IMR-90 (cell line): ENCODE results near the gene NT5C. TPM values are rescaled to one million over a fixed set of nuclear protein-coding genes. Genes with fewer than 3 reads are reported as not detected.

Experiments
- ATAC-seq: fragments of 200-7000 bp; cut with Tn5 transposase; 2 replicates; pipeline ENCODE4 v1.9.1; 2020; ENCODE audit warnings: low read depth, mild to moderate bottlenecking, moderate library complexity
- BruUV-seq: library from RNA; stranded (reverse); fragments of 400-500 nt; replicated peaks from 2 replicates; lab custom pipeline; 2021; lab: Mats Ljungman, UMichigan
- CTCF ChIA-PET: fragments of 300-600 bp; formaldehyde crosslinking; extraction: SDS; loops from one replicate; lab custom pipeline; 2021; ENCODE audit warnings: antibody characterized with exemption; lab: Yijun Ruan, JAX
- POLR2A ChIA-PET: fragments of 300-600 bp; sonication (Branson Sonifier 250); formaldehyde crosslinking; loops from one replicate; lab custom pipeline; 2022; ENCODE audit warnings: antibody characterized with exemption; ENCODE audit not compliant: unreplicated experiment; lab: Charles Lee
- DNase-seq: peaks from one replicate; pipeline ENCODE4 v3.0.0; 2013
- H2AFZ ChIP-seq: replicated peaks from 2 replicates; pipeline ENCODE3; 2013; ENCODE audit warnings: low read length, mild to moderate bottlenecking; ENCODE audit not compliant: poor library complexity
- H2AK5ac ChIP-seq: 2 replicates; pipeline ENCODE4 v1.6.1; 2013; ENCODE audit warnings: low read depth, low read length, inconsistent platforms
- H2AK9ac ChIP-seq: replicated peaks from 2 replicates; pipeline ENCODE3; 2013; ENCODE audit warnings: mild to moderate bottlenecking, low read depth, low read length, moderate library complexity; ENCODE audit not compliant: poor library complexity
- H2BK120ac ChIP-seq: 2 replicates; pipeline ENCODE4 v1.6.1; 2013; ENCODE audit warnings: low read depth, low read length, inconsistent platforms
- H2BK15ac ChIP-seq: 3 replicates; pipeline ENCODE4 v1.6.1; 2013; ENCODE audit warnings: low read depth, low read length, inconsistent platforms
- H2BK20ac ChIP-seq: 2 replicates; pipeline ENCODE4 v1.6.1; 2013; ENCODE audit warnings: low read depth, mild to moderate bottlenecking, inconsistent platforms, low read length, moderate library complexity
- H2BK5ac ChIP-seq: 2 replicates; pipeline ENCODE4 v1.6.1; 2013; ENCODE audit warnings: mild to moderate bottlenecking, low read depth, low read length, inconsistent platforms; ENCODE audit not compliant: poor library complexity, severe bottlenecking
- H3K14ac ChIP-seq: replicated peaks from 2 replicates; pipeline ENCODE4 v1.6.1; 2013; ENCODE audit warnings: low read depth, low read length, inconsistent platforms
- H3K18ac ChIP-seq: 2 replicates; pipeline ENCODE4 v1.6.1; 2013; ENCODE audit warnings: low read depth, low read length, control low read depth
- H3K23ac ChIP-seq: 2 replicates; pipeline ENCODE4 v1.6.1; 2013; ENCODE audit warnings: low read depth, low read length, inconsistent platforms
- H3K27ac ChIP-seq: 2 replicates; pipeline ENCODE4 v1.5.1; 2013; ENCODE audit warnings: mild to moderate bottlenecking, control low read depth, low read length; ENCODE audit not compliant: insufficient read depth
- H3K27me3 ChIP-seq: 2 replicates; pipeline ENCODE4 v1.6.1; 2013; ENCODE audit warnings: low read length; ENCODE audit not compliant: control insufficient read depth, insufficient read depth
- H3K36me3 ChIP-seq: 2 replicates; pipeline ENCODE4 v1.6.1; 2013; ENCODE audit warnings: low read length, mixed read lengths; ENCODE audit not compliant: control insufficient read depth, insufficient read depth
- H3K4ac ChIP-seq: 2 replicates; pipeline ENCODE4 v1.6.1; 2013; ENCODE audit warnings: low read depth, low read length, inconsistent platforms
- H3K4me1 ChIP-seq: 2 replicates; pipeline ENCODE4 v1.6.1; 2013; ENCODE audit warnings: low read length, mixed read lengths; ENCODE audit not compliant: control insufficient read depth, insufficient read depth
- H3K4me2 ChIP-seq: 2 replicates; pipeline ENCODE4 v1.6.1; 2013; ENCODE audit warnings: low read depth, mild to moderate bottlenecking, control low read depth, low read length, moderate library complexity
- H3K4me3 ChIP-seq: 2 replicates; pipeline ENCODE4 v1.5.1; 2013; ENCODE audit warnings: low read depth, mild to moderate bottlenecking, control low read depth, low read length, moderate library complexity; ENCODE audit not compliant: insufficient read depth
- H3K56ac ChIP-seq: 2 replicates; pipeline ENCODE4 v1.6.1; 2013; ENCODE audit warnings: low read length, inconsistent platforms; ENCODE audit not compliant: insufficient read depth; ENCODE audit errors: extremely low read depth
- H3K79me1 ChIP-seq, 2 experiments: 2 replicates each; pipeline ENCODE4 v1.6.1; 2013; ENCODE audit warnings: low read length in 2 of 2, inconsistent platforms in 1 of 2, low read depth in 1 of 2
- H3K9ac ChIP-seq: 2 replicates; pipeline ENCODE4 v1.6.1; 2013; ENCODE audit warnings: low read depth, low read length, control low read depth
- H3K9me1 ChIP-seq: 2 replicates; pipeline ENCODE4 v1.6.1; 2013; ENCODE audit warnings: low read length, inconsistent platforms; ENCODE audit not compliant: insufficient read depth
- H3K9me3 ChIP-seq: 2 replicates; pipeline ENCODE4 v1.6.1; 2013; ENCODE audit warnings: low read length; ENCODE audit not compliant: control insufficient read depth, insufficient read depth
- H4K20me1 ChIP-seq: 2 replicates; pipeline ENCODE4 v1.6.1; 2013; ENCODE audit warnings: low read length, inconsistent platforms; ENCODE audit not compliant: insufficient read depth
- H4K5ac ChIP-seq: 2 replicates; pipeline ENCODE4 v1.6.1; 2013; ENCODE audit warnings: mild to moderate bottlenecking, low read depth, low read length, control low read depth
- H4K8ac ChIP-seq, 2 experiments: 2 replicates each; pipeline ENCODE4 v1.6.1; 2013; ENCODE audit warnings: low read depth in 2 of 2, low read length in 2 of 2, control low read depth in 1 of 2, inconsistent platforms in 1 of 2
- H4K91ac ChIP-seq: 2 replicates; pipeline ENCODE4 v1.6.1; 2013; ENCODE audit warnings: low read depth, low read length, inconsistent platforms; ENCODE audit not compliant: insufficient read depth
- BHLHE40 ChIP-seq: fragments of 150-350 bp; IDR thresholded peaks from 2 replicates; pipeline ENCODE4 v1.6.1; 2016; ENCODE audit warnings: mild to moderate bottlenecking, low read depth, low read length
- CEBPB ChIP-seq: IDR thresholded peaks from 2 replicates; pipeline ENCODE4 v1.6.1; 2012; ENCODE audit warnings: low read depth, low read length, improper control_type of control experiment
- CHD1 ChIP-seq: IDR thresholded peaks from 2 replicates; pipeline ENCODE4 v1.6.1; 2012; ENCODE audit warnings: low read depth, low read length, improper control_type of control experiment
- ELK1 ChIP-seq: fragments of 150-350 bp; IDR thresholded peaks from 2 replicates; pipeline ENCODE4 v1.6.1; 2016; ENCODE audit warnings: low read depth, mild to moderate bottlenecking, low read length, moderate library complexity, borderline replicate concordance
- FOS ChIP-seq: fragments of 150-350 bp; IDR thresholded peaks from 2 replicates; pipeline ENCODE4 v1.6.1; 2016; ENCODE audit warnings: low read depth, low read length
- MAFK ChIP-seq: IDR thresholded peaks from 2 replicates; pipeline ENCODE4 v1.6.1; 2012; ENCODE audit warnings: low read depth, low read length, improper control_type of control experiment
- MAZ ChIP-seq: IDR thresholded peaks from 2 replicates; pipeline ENCODE4 v1.6.1; 2012; ENCODE audit warnings: low read depth, mild to moderate bottlenecking, low read length, improper control_type of control experiment, moderate library complexity, borderline replicate concordance
- MXI1 ChIP-seq: IDR thresholded peaks from 2 replicates; pipeline ENCODE4 v1.6.1; 2012; ENCODE audit warnings: low read depth, mild to moderate bottlenecking, low read length, moderate library complexity, borderline replicate concordance
- NFE2L2 ChIP-seq: fragments of 150-350 bp; IDR thresholded peaks from 2 replicates; pipeline ENCODE4 v1.6.1; 2016; ENCODE audit warnings: low read depth, mild to moderate bottlenecking, low read length
- POLR2A ChIP-seq: IDR thresholded peaks from 2 replicates; pipeline ENCODE4 v1.6.1; 2012; ENCODE audit warnings: mild to moderate bottlenecking, low read depth, low read length
- RAD21 ChIP-seq: IDR thresholded peaks from 2 replicates; pipeline ENCODE4 v1.6.1; 2012; ENCODE audit warnings: low read length, improper control_type of control experiment
- RCOR1 ChIP-seq: IDR thresholded peaks from 2 replicates; pipeline ENCODE4 v1.6.1; 2012; ENCODE audit warnings: mild to moderate bottlenecking, low read length, improper control_type of control experiment; ENCODE audit not compliant: insufficient replicate concordance
- SMC3 ChIP-seq: fragments of 150-350 bp; IDR thresholded peaks from 2 replicates; pipeline ENCODE4 v1.6.1; 2016; ENCODE audit warnings: low read depth, mild to moderate bottlenecking, antibody characterized with exemption, low read length, moderate library complexity
- USF2 ChIP-seq: fragments of 150-350 bp; IDR thresholded peaks from 2 replicates; pipeline ENCODE4 v1.6.1; 2017; ENCODE audit warnings: mild to moderate bottlenecking, antibody characterized with exemption, low read length, low read depth
- WGBS, 2 experiments: methylation state at CpG; one replicate each; pipeline versions ENCODE4 v1.1.5 to v1.1.7; 2013; ENCODE audit warnings: missing lambda C conversion rate in 2 of 2; ENCODE audit not compliant: insufficient read length in 1 of 2; ENCODE audit errors: extremely low coverage in 2 of 2; 5-methylcytosine and 5-hydroxymethylcytosine counted together
- dilution Hi-C: fragments of 300-500 bp; cut with HindIII; formaldehyde crosslinking; loops from one replicate; pipeline ENCODE4 v1.14.3; 2018; ENCODE audit warnings: low sequenced_read_pairs; ENCODE audit not compliant: unreplicated experiment
- in situ Hi-C: fragments of 300-500 bp; cut with MboI; formaldehyde crosslinking; loops from 3 replicates; pipeline ENCODE4 v1.14.3; 2019; ENCODE audit warnings: low sequenced_read_pairs, inconsistent platforms, mixed read lengths
- intact Hi-C: fragments of 100-400 bp; cut with micrococcal nuclease; formaldehyde crosslinking; loops from 2 replicates; pipeline ENCODE4 v1.10.0; 2022
- polyA plus RNA-seq, 3 experiments: library from polyadenylated mRNA; depleted of rRNA; stranded (reverse); fragments of >200 nt; gene quantifications; 2 replicates each; pipeline ENCODE4 v1.2.3, GENCODE V29; 2012; ENCODE audit warnings: low replicate concordance in 1 of 3
- total RNA-seq: library from RNA; depleted of rRNA; stranded (reverse); fragments of >200 nt; gene quantifications from 2 replicates; pipeline ENCODE4 v1.2.3, GENCODE V29; 2012
- TF ChIP-seq, protein P1 (sequence below): conservative IDR thresholded peaks from 2 replicates; pipeline ENCODE4 v1.5.1; 2012; ENCODE audit warnings: mild to moderate bottlenecking, low read depth, low read length, improper control_type of control experiment

The NT5C gene
- total and polyA plus RNA-seq, 2 of the 4 experiments (the other 2 are of a cell fraction) = 24.0 to 44.6 TPM

- H3K9me1 ChIP-seq = peaks cover 18% of the 10 kb centered on the region
- H2BK15ac ChIP-seq = no peak overlapping the region
- no peak overlapping the region for H2BK5ac ChIP-seq
- H3K23ac ChIP-seq = no peak overlapping the region
- no peak overlapping the region for H3K27ac ChIP-seq
- no peak overlapping the region for H3K4me3 ChIP-seq
- H2BK120ac ChIP-seq = no peak overlapping the region
- 0 out of 2 replicates have a peak, but pooled peaks cover 2% of the 10 kb centered on the region for H3K4me1 ChIP-seq
- 93% methylated on average over 5 of the region's 19 CpGs; no CpG with 5 or more reads in 1 of the 2 experiments for WGBS, 2 experiments
- no peaks in the 10 kb centered on the region for H3K9me3 ChIP-seq
- no peak overlapping the region for H4K5ac ChIP-seq
- peak overlapping the region; percentile 71 for H2AK9ac ChIP-seq
- ATAC-seq (0 out of 2 replicates have a peak, but pooled peaks have one; percentile 38), DNase-seq (peak; percentile 18)
- no peak overlapping the region for H3K9ac ChIP-seq
- H3K14ac ChIP-seq = no peak overlapping the region
- no peak overlapping the region for H2AK5ac ChIP-seq
- H3K27me3 ChIP-seq = no peaks in the 10 kb centered on the region
- H2BK20ac ChIP-seq = no peak overlapping the region
- ChIA-PET POLR2A (no interaction called here), CTCF (interaction anchor here (0.9 to 3.6 kb wide), 3 partner anchors 10 to 64 kb away, joined by 4 to 13 read pairs (median 7); no protein-coding TSS in a partner anchor)
- H3K4ac ChIP-seq = no peak overlapping the region
- intact Hi-C loops = no loop called here
- BruUV-seq = no TSS peak
- H4K20me1 ChIP-seq = peaks cover 5% of the 10 kb centered on the region
- in situ Hi-C loops = no loop called here
- dilution Hi-C loops = no loop called here
- no peak overlapping the region for H3K56ac ChIP-seq
- no peak overlapping the region for H4K8ac ChIP-seq
- peaks cover 12% of the 10 kb centered on the region for H3K36me3 ChIP-seq
- H3K4me2 ChIP-seq = no peak overlapping the region
- H3K79me1 ChIP-seq = peaks cover 10 to 37% of the 10 kb centered on the region in 2 experiments; a peak in 3 of 4 replicates
- peak overlapping the region; percentile 3 for H2AFZ ChIP-seq
- no peak overlapping the region for H4K91ac ChIP-seq
- no peak overlapping the region for H3K18ac ChIP-seq
- no peak for TF ChIP-seq RCOR1
- TF ChIP-seq SMC3 = no peak
- no peak for TF ChIP-seq MAFK
- no peak for TF ChIP-seq USF2
- no peak for TF ChIP-seq FOS
- no peak for TF ChIP-seq CHD1
- no peak for TF ChIP-seq BHLHE40
- no peak for TF ChIP-seq NFE2L2
- TF ChIP-seq, protein P1, sequence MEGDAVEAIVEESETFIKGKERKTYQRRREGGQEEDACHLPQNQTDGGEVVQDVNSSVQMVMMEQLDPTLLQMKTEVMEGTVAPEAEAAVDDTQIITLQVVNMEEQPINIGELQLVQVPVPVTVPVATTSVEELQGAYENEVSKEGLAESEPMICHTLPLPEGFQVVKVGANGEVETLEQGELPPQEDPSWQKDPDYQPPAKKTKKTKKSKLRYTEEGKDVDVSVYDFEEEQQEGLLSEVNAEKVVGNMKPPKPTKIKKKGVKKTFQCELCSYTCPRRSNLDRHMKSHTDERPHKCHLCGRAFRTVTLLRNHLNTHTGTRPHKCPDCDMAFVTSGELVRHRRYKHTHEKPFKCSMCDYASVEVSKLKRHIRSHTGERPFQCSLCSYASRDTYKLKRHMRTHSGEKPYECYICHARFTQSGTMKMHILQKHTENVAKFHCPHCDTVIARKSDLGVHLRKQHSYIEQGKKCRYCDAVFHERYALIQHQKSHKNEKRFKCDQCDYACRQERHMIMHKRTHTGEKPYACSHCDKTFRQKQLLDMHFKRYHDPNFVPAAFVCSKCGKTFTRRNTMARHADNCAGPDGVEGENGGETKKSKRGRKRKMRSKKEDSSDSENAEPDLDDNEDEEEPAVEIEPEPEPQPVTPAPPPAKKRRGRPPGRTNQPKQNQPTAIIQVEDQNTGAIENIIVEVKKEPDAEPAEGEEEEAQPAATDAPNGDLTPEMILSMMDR = no peak
- no peak for TF ChIP-seq POLR2A
- TF ChIP-seq CEBPB = no peak
- no peak for TF ChIP-seq ELK1
- no peak for TF ChIP-seq MAZ
- no peak for TF ChIP-seq MXI1
- no peak for TF ChIP-seq RAD21
Observed at GRCh38 chr17:75124041-75124818, 7.3 kb downstream of the NT5C start.
